ENCODE results near the gene TMCC2. TPM values are rescaled to one million over a fixed set of nuclear protein-coding genes. Genes with fewer than 3 reads are reported as not detected.
"Not testable (repeated sequence)": the region's sequence is repeated elsewhere in the genome, so short reads cannot be mapped to it uniquely, and the experiment has no call there.

The TMCC2 gene
- total RNA-seq, 1 experiment from 2014 or later = 2.2 TPM

GRCh38 chr1:205296154-205296553, 68.4 kb downstream of the TMCC2 start:
- no peak overlapping the region for H3K4me3 ChIP-seq (ENCODE audit: low read depth, low read length, poor library complexity, severe bottlenecking)
- POLR2A ChIA-PET (ENCODE audit: low non-redundant PET) = no interaction called here
- DNase-seq (ENCODE audit: low spot score) = no peak
- peaks cover 22% of the 10 kb centered on the region for H3K4me1 ChIP-seq (ENCODE audit: insufficient read depth, low read length, poor library complexity, severe bottlenecking)
- no TSS peak for BruUV-seq (replicated peaks)
- intact Hi-C loops (cut with micrococcal nuclease; ENCODE audit: unreplicated experiment) = no loop called here
- H3K27me3 ChIP-seq (replicated peaks; ENCODE audit: insufficient read depth, low read depth, low read length, poor library complexity) = no peaks in the 10 kb centered on the region
- CTCF ChIA-PET = no interaction called here
- no peak overlapping the region for H3K27ac ChIP-seq (ENCODE audit: low read depth, low read length, poor library complexity, severe bottlenecking)
- TF ChIP-seq CTCF (conservative IDR thresholded peaks at IDR 0.05; ENCODE audit: low read depth, low read length) = no peak
- no peak for TF ChIP-seq EZH2 (IDR thresholded peaks at IDR 0.05; ENCODE audit: borderline replicate concordance, low read depth, low read length, poor library complexity, severe bottlenecking)
- no peaks in the 10 kb centered on the region for H3K9me3 ChIP-seq (ENCODE audit: low read depth, low read length, poor library complexity, severe bottlenecking)
- no peaks in the 10 kb centered on the region for H3K36me3 ChIP-seq (ENCODE audit: insufficient read depth, low read length, poor library complexity, severe bottlenecking)

GRCh38 chr1:205297546-205298177, 69.9 kb downstream of the TMCC2 start:
- Histone ChIP-seq H3K27ac (ENCODE audit: low read depth, low read length, poor library complexity, severe bottlenecking) (peak overlapping the region; percentile 70), H3K4me1 (ENCODE audit: insufficient read depth, low read length, poor library complexity, severe bottlenecking) (peaks cover 34% of the 10 kb centered on the region)
- H3K4me3 ChIP-seq (ENCODE audit: low read depth, low read length, poor library complexity, severe bottlenecking); intact Hi-C loops (cut with micrococcal nuclease; ENCODE audit: unreplicated experiment); DNase-seq (ENCODE audit: low spot score); H3K27me3 ChIP-seq (replicated peaks; ENCODE audit: insufficient read depth, low read depth, low read length, poor library complexity); BruUV-seq (replicated peaks); H3K36me3 ChIP-seq (ENCODE audit: insufficient read depth, low read length, poor library complexity, severe bottlenecking); H3K9me3 ChIP-seq (ENCODE audit: low read depth, low read length, poor library complexity, severe bottlenecking); POLR2A ChIA-PET (ENCODE audit: low non-redundant PET): not testable (repeated sequence)
- CTCF ChIA-PET = interaction anchor here (1.3 kb wide), 1 partner anchor 24 kb away, joined by 5 read pairs; no protein-coding TSS in a partner anchor

- Histone ChIP-seq H3K27me3 (replicated peaks; ENCODE audit: insufficient read depth, low read depth, low read length, poor library complexity) (no peaks in the 10 kb centered on the region), H3K9me3 (ENCODE audit: low read depth, low read length, poor library complexity, severe bottlenecking) (no peaks in the 10 kb centered on the region), H3K27ac (ENCODE audit: low read depth, low read length, poor library complexity, severe bottlenecking) (peak overlapping the region; percentile 70), H3K4me1 (ENCODE audit: insufficient read depth, low read length, poor library complexity, severe bottlenecking) (peaks cover 34% of the 10 kb centered on the region), H3K4me3 (ENCODE audit: low read depth, low read length, poor library complexity, severe bottlenecking) (no peak overlapping the region), H3K36me3 (ENCODE audit: insufficient read depth, low read length, poor library complexity, severe bottlenecking) (no peaks in the 10 kb centered on the region)
- intact Hi-C loops (cut with micrococcal nuclease; ENCODE audit: unreplicated experiment) = no loop called here
- TF ChIP-seq CTCF (conservative IDR thresholded peaks at IDR 0.05; ENCODE audit: low read depth, low read length) = no peak
- TF ChIP-seq EZH2 (IDR thresholded peaks at IDR 0.05; ENCODE audit: borderline replicate concordance, low read depth, low read length, poor library complexity, severe bottlenecking) = no peak
- DNase-seq (ENCODE audit: low spot score) = peak; percentile 89
- no TSS peak for BruUV-seq (replicated peaks)
- ChIA-PET CTCF (interaction anchor here (1.3 kb wide), 1 partner anchor 25 kb away, joined by 5 read pairs; no protein-coding TSS in a partner anchor), POLR2A (ENCODE audit: low non-redundant PET) (interaction anchor here (0.6 kb wide), 2 partner anchors 27 to 147 kb away, joined by 3 read pairs; no protein-coding TSS in a partner anchor)
These were observed 70.6 kb downstream of the TMCC2 start for GRCh38 chr1:205298191-205298994.

Measured in A673 (cell line).